Spinal cord (tissue), 10 donors: ENCODE data around the gene WDR35. TPM values are rescaled to one million over a fixed set of nuclear protein-coding genes. Genes with fewer than 3 reads are reported as not detected.
A peak's percentile ranks its signal among the peaks of the same experiment; 100 is the strongest.

Experiments used
- DNase-seq, 6 donors: peaks; one replicate each; pipeline versions ENCODE4 v3.0.0 to v3.0.0-alpha.2; 2013 to 2015; ENCODE audit warnings: low spot score in 6 of 6, low read depth in 4 of 6
- H3K27ac ChIP-seq: one replicate; pipeline ENCODE4 v1.5.1; 2013; ENCODE audit warnings: low read depth, low read length, control low read depth
- H3K27me3 ChIP-seq: one replicate; pipeline ENCODE4 v1.6.1; 2013; ENCODE audit warnings: low read length; ENCODE audit not compliant: control insufficient read depth, insufficient read depth
- H3K36me3 ChIP-seq: one replicate; pipeline ENCODE4 v1.6.1; 2013; ENCODE audit warnings: low read length; ENCODE audit not compliant: control insufficient read depth, insufficient read depth
- H3K4me1 ChIP-seq: one replicate; pipeline ENCODE4 v1.6.1; 2013; ENCODE audit warnings: low read length; ENCODE audit not compliant: control insufficient read depth, insufficient read depth
- H3K4me3 ChIP-seq: one replicate; pipeline ENCODE4 v1.5.1; 2013; ENCODE audit warnings: low read depth, low read length, control low read depth
- H3K9me3 ChIP-seq: one replicate; pipeline ENCODE4 v1.6.1; 2013; ENCODE audit warnings: low read length; ENCODE audit not compliant: control insufficient read depth, insufficient read depth
- WGBS: methylation state at CpG from one replicate; pipeline ENCODE4 v1.1.5; 2013; ENCODE audit warnings: missing lambda C conversion rate; ENCODE audit not compliant: insufficient coverage; 5-methylcytosine and 5-hydroxymethylcytosine counted together
- polyA plus RNA-seq, 2 donors: library from polyadenylated mRNA; unstranded; fragments of 120-200 nt; gene quantifications; one replicate each; pipeline ENCODE4 v1.2.1, GENCODE V29; 2013; ENCODE audit not compliant: insufficient read length in 2 of 2
- total RNA-seq, 2 donors: library from RNA; depleted of rRNA in 1 of 2; stranded (reverse); fragments of 120-200 nt in 1 of 2; fragments of >200 nt in 1 of 2; gene quantifications; one replicate each; pipeline versions ENCODE4 v1.2.3 to v1.2.4, GENCODE V29; 2013 to 2014
- donor health status: healthy.

The WDR35 gene
- total and polyA plus RNA-seq, 4 donors: 15.1 to 28.4 (median 22.7) TPM

- DNase-seq: no peak
- no peaks in the 10 kb centered on the region for H3K36me3 ChIP-seq
- no peaks in the 10 kb centered on the region for H3K27me3 ChIP-seq
- H3K4me3 ChIP-seq: no peak overlapping the region
- no peak overlapping the region for H3K27ac ChIP-seq
- H3K9me3 ChIP-seq: no peaks in the 10 kb centered on the region
- H3K4me1 ChIP-seq: no peaks in the 10 kb centered on the region
- WGBS: 89% methylated on average over 8 of the region's 12 CpGs
Measured at GRCh38 chr2:19878268-19879046, 111.4 kb downstream of the WDR35 start.

GRCh38 chr2:19876751-19877150, 113.2 kb downstream of the WDR35 start:
- H3K4me1 ChIP-seq: no peaks in the 10 kb centered on the region
- no peak overlapping the region for H3K27ac ChIP-seq
- no peak for DNase-seq
- no peaks in the 10 kb centered on the region for H3K36me3 ChIP-seq
- WGBS: 82% methylated on average over 3 of the region's 4 CpGs
- H3K9me3 ChIP-seq: no peaks in the 10 kb centered on the region
- no peak overlapping the region for H3K4me3 ChIP-seq
- H3K27me3 ChIP-seq: no peaks in the 10 kb centered on the region

GRCh38 chr2:19875280-19875679, 114.6 kb downstream of the WDR35 start:
- Histone ChIP-seq H3K36me3 (no peaks in the 10 kb centered on the region), H3K27me3 (no peaks in the 10 kb centered on the region), H3K4me1 (no peaks in the 10 kb centered on the region), H3K4me3 (no peak overlapping the region), H3K9me3 (no peaks in the 10 kb centered on the region), H3K27ac (no peak overlapping the region)
- no peak for DNase-seq
- WGBS: no CpG with 5 or more reads among the region's 1 CpG

GRCh38 chr2:19874726-19875125, 115.2 kb downstream of the WDR35 start:
- Histone ChIP-seq H3K36me3 (no peaks in the 10 kb centered on the region), H3K27ac (no peak overlapping the region), H3K27me3 (no peaks in the 10 kb centered on the region), H3K9me3 (no peaks in the 10 kb centered on the region), H3K4me3 (no peak overlapping the region), H3K4me1 (no peaks in the 10 kb centered on the region)
- 89% methylated on average over 3 of the region's 3 CpGs for WGBS
- no peak for DNase-seq

- no peak for DNase-seq
- WGBS: 86% methylated on average over 5 of the region's 5 CpGs
- Histone ChIP-seq H3K27me3 (peaks cover 9% of the 10 kb centered on the region), H3K9me3 (no peaks in the 10 kb centered on the region), H3K4me3 (no peak overlapping the region), H3K36me3 (no peaks in the 10 kb centered on the region), H3K27ac (no peak overlapping the region), H3K4me1 (peaks cover 12% of the 10 kb centered on the region)
Measured at GRCh38 chr2:19873014-19873413, 116.9 kb downstream of the WDR35 start.

GRCh38 chr2:19872302-19872701, 117.6 kb downstream of the WDR35 start:
- DNase-seq: no peak
- peaks cover 13% of the 10 kb centered on the region for H3K27me3 ChIP-seq
- WGBS: 69% methylated on average over 2 of the region's 3 CpGs
- H3K4me3 ChIP-seq: no peak overlapping the region
- peaks cover 12% of the 10 kb centered on the region for H3K4me1 ChIP-seq
- H3K9me3 ChIP-seq: no peaks in the 10 kb centered on the region
- H3K27ac ChIP-seq: no peak overlapping the region
- no peaks in the 10 kb centered on the region for H3K36me3 ChIP-seq

- no peak overlapping the region for H3K27ac ChIP-seq
- no peaks in the 10 kb centered on the region for H3K9me3 ChIP-seq
- H3K4me3 ChIP-seq: no peak overlapping the region
- no peak for DNase-seq
- 100% methylated on average over 1 of the region's 2 CpGs for WGBS
- H3K4me1 ChIP-seq: peaks cover 12% of the 10 kb centered on the region
- H3K36me3 ChIP-seq: no peaks in the 10 kb centered on the region
- peaks cover 13% of the 10 kb centered on the region for H3K27me3 ChIP-seq
Measured at GRCh38 chr2:19871836-19872235, 118.1 kb downstream of the WDR35 start.

- Histone ChIP-seq H3K9me3 (no peaks in the 10 kb centered on the region), H3K36me3 (no peaks in the 10 kb centered on the region), H3K4me3 (no peak overlapping the region), H3K27ac (no peak overlapping the region), H3K4me1 (peaks cover 12% of the 10 kb centered on the region), H3K27me3 (peaks cover 13% of the 10 kb centered on the region)
- no peak for DNase-seq
- 61% methylated on average over 4 of the region's 4 CpGs for WGBS
Measured at GRCh38 chr2:19870792-19871191, 119.1 kb downstream of the WDR35 start.

- H3K27ac ChIP-seq: no peak overlapping the region
- no peaks in the 10 kb centered on the region for H3K9me3 ChIP-seq
- peak overlapping the region; percentile 57 for H3K4me3 ChIP-seq
- H3K27me3 ChIP-seq: peaks cover 13% of the 10 kb centered on the region
- peak in 2 of 6 donors; percentile 37 to 43 for DNase-seq
- H3K4me1 ChIP-seq: peaks cover 15% of the 10 kb centered on the region
- H3K36me3 ChIP-seq: no peaks in the 10 kb centered on the region
- 19% methylated on average over 51 of the region's 52 CpGs for WGBS
Measured at GRCh38 chr2:19868701-19869580, 121.0 kb downstream of the WDR35 start.
